NB4 (cell line): ENCODE data around the gene HPRT1.

Experiments used
- CTCF ChIP-seq: IDR thresholded peaks from one replicate; pipeline ENCODE4 v1.5.1; 2012; ENCODE audit warnings: low read depth, low read length
- MAX ChIP-seq: IDR thresholded peaks from 2 replicates; pipeline ENCODE4 v1.6.1; 2011; ENCODE audit warnings: low read depth, low read length
- MYC ChIP-seq: IDR thresholded peaks from 2 replicates; pipeline ENCODE4 v1.6.1; 2011; ENCODE audit warnings: low read depth, low read length
- POLR2A ChIP-seq: IDR thresholded peaks from 2 replicates; pipeline ENCODE4 v1.6.1; 2011; ENCODE audit warnings: mild to moderate bottlenecking; ENCODE audit not compliant: insufficient read length; ENCODE audit errors: extremely low read depth

GRCh38 chrX:134459683-134460004 is 321 bp upstream of the HPRT1 start:
- TF ChIP-seq CTCF (no peak), POLR2A (no peak), MYC (no peak), MAX (no peak)
